ENCODE results near the gene GPR153. TPM values are rescaled to one million over a fixed set of nuclear protein-coding genes. Genes with fewer than 3 reads are reported as not detected.

Gene GPR153
- total and polyA plus RNA-seq, 4 donors: 0.37 to 5.9 (median 2.7) TPM

GRCh38 chr1:6300342-6301048 is 39.6 kb upstream of the GPR153 start:
- H3K9me3 ChIP-seq (ENCODE audit: control insufficient read depth in 4 of 4, low read length in 3 of 4): peaks cover 0 to 3% (median 0%) of the 10 kb centered on the region in 4 donors
- no peak overlapping the region for H3K27ac ChIP-seq (ENCODE audit: low read depth in 1 of 2, low read length in 2 of 2)
- H3K4me1 ChIP-seq (ENCODE audit: control insufficient read depth in 4 of 4, insufficient read depth in 4 of 4, low read length in 3 of 4): no peaks in the 10 kb centered on the region
- no peak overlapping the region for H3K4me3 ChIP-seq (ENCODE audit: low read depth in 1 of 3, low read length in 3 of 3)
- TF ChIP-seq REST (IDR thresholded peaks at IDR 0.05): no peak
- no peak for TF ChIP-seq EGR1 (IDR thresholded peaks at IDR 0.05; ENCODE audit: low read depth in 2 of 2)
- no peak for TF ChIP-seq RXRA (IDR thresholded peaks at IDR 0.05)
- no peak for TF ChIP-seq FOXA2 (IDR thresholded peaks at IDR 0.05)
- no peak for TF ChIP-seq NR2F2 (IDR thresholded peaks at IDR 0.05)
- TF ChIP-seq FOXA1 (IDR thresholded peaks at IDR 0.05): no peak
- no peak for TF ChIP-seq RAD21 (IDR thresholded peaks at IDR 0.05)
- no peak for TF ChIP-seq GABPA (IDR thresholded peaks at IDR 0.05 in 1 of 2, conservative IDR thresholded peaks at IDR 0.05 in 1 of 2)
- TF ChIP-seq HNF4G (IDR thresholded peaks at IDR 0.05): no peak
- no peak for TF ChIP-seq JUND (IDR thresholded peaks at IDR 0.05)
- TF ChIP-seq CTCF (IDR thresholded peaks at IDR 0.05; ENCODE audit: low read depth, low read length, missing input control): no peak
- no peak for TF ChIP-seq YY1 (IDR thresholded peaks at IDR 0.05)
- TF ChIP-seq, protein P1, sequence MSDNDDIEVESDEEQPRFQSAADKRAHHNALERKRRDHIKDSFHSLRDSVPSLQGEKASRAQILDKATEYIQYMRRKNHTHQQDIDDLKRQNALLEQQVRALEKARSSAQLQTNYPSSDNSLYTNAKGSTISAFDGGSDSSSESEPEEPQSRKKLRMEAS (IDR thresholded peaks at IDR 0.05): no peak
- TF ChIP-seq HNF4A (conservative IDR thresholded peaks at IDR 0.05): no peak
- TF ChIP-seq TAF1 (conservative IDR thresholded peaks at IDR 0.05): no peak
- TF ChIP-seq ZBTB33 (IDR thresholded peaks at IDR 0.05): no peak
- WGBS: 88% methylated on average over 32 of the region's 32 CpGs
- DNase-seq (ENCODE audit: low spot score): no peak
- H3K9ac ChIP-seq (ENCODE audit: low read depth in 1 of 2, low read length in 2 of 2): no peak overlapping the region
- peaks cover 0 to 2% (median 0%) of the 10 kb centered on the region in 4 donors for H3K36me3 ChIP-seq (ENCODE audit: control insufficient read depth in 4 of 4, insufficient read depth in 3 of 4, low read depth in 1 of 4, low read length in 3 of 4)
- no peaks in the 10 kb centered on the region for H3K27me3 ChIP-seq (ENCODE audit: control insufficient read depth in 4 of 4, insufficient read depth in 4 of 4, low read length in 3 of 4)

Data from liver (tissue), 9 donors.